ENCODE results near the gene CDK6.

The CDK6 gene

DNA sequence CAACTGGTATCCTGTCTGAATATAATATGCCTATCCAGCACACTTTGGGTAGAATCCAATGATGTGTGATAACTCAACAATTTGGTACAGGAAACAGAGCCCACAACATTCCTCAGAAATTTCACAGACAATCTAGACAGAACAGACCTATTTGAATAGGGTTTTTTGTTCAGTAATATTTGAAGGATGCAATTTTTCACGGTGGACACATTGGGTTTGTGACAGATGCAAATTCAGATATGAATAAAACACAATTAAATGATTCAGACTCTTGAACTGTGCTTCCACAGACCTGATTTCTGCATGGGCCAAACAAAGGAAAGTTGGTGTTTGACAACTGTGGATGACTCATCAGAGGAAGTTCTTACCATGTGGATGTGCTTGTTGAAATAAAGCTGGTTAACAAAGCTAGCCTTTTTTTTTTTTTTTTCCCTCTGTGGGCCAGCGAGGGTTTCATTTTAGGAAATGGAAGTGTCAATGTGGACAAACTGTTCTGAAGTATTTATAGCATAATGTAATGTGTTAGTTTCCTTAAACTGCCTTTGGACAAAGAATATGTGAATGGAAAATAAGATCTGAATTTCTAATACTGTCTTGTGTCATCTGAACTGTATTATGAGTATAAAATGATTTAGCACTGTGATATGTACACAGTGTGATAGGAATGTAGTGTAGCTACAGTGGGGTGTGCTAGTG lies 203.0 kb downstream of the CDK6 start:
- H3K9me3 ChIP-seq (ENCODE audit: control insufficient read depth, low read length): no peaks in the 10 kb centered on the region

DNA sequence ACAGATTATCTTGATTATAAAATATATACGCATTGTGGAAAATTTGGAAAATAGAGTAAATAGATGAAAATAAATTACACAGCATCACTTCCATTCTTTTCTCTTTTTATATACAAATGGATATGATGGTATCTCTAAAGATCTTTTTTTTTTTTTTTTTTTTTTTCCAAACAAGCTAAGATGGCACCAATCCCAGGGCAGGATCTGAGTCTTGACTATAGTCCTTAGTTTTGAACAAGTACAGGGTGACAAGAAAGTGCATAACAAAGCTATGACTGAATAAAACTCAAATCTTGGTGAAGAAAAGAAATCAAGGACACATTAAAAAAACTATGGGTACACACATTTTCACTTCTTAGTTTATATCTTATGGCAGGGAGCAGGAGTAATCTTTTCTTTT lies 203.6 kb downstream of the CDK6 start:
- H3K4me1 ChIP-seq (ENCODE audit: control insufficient read depth, insufficient read depth, low read length): peaks cover 13% of the 10 kb centered on the region
- no peaks in the 10 kb centered on the region for H3K36me3 ChIP-seq (ENCODE audit: control insufficient read depth, insufficient read depth, low read length)
- no peaks in the 10 kb centered on the region for H3K9me3 ChIP-seq (ENCODE audit: control insufficient read depth, low read length)
- no peak overlapping the region for H3K9ac ChIP-seq (ENCODE audit: low read length)
- H3K4me3 ChIP-seq (ENCODE audit: low read length): no peak overlapping the region
- H3K27me3 ChIP-seq (ENCODE audit: control insufficient read depth, insufficient read depth, low read length): no peaks in the 10 kb centered on the region

More for the DNA sequence above, 203.0 kb downstream of the CDK6 start:
- H3K36me3 ChIP-seq (ENCODE audit: control insufficient read depth, insufficient read depth, low read length): no peaks in the 10 kb centered on the region
- no peak overlapping the region for H3K9ac ChIP-seq (ENCODE audit: low read length)
- no peaks in the 10 kb centered on the region for H3K27me3 ChIP-seq (ENCODE audit: control insufficient read depth, insufficient read depth, low read length)
- peaks cover 13% of the 10 kb centered on the region for H3K4me1 ChIP-seq (ENCODE audit: control insufficient read depth, insufficient read depth, low read length)
- no peak overlapping the region for H3K4me3 ChIP-seq (ENCODE audit: low read length)

DNA sequence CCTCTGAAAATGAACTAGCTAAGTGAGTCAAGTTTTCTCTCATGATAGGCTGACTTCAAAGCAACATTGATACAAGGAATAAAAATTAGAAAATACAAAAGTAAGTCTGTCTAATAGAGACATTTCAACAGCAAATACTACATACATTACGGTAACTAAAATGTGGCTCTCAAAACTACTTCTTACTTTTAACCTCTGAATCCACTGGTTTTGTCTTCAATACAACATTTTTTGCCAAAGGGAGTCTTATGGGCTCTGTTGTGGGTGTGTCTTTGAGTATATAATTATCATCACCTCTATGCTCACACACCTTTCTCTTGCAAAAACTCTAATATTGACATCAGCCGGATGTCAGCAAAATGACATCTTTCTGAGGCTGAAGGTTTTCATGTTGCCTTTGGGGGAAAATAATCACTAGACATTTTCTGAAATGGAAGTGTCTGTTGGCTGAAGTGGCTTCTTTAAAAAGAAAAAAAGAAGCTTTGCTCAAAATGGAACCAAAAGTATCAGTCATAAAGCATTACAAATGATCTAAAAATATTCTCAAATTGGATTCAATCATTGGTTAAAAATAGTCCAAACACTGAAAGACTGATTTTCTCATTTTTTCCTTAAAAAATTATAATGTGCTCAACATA lies 204.4 kb downstream of the CDK6 start:
- Histone ChIP-seq H3K4me1 (ENCODE audit: control insufficient read depth, insufficient read depth, low read length) (peaks cover 13% of the 10 kb centered on the region), H3K27me3 (ENCODE audit: control insufficient read depth, insufficient read depth, low read length) (no peaks in the 10 kb centered on the region), H3K9ac (ENCODE audit: low read length) (no peak overlapping the region), H3K36me3 (ENCODE audit: control insufficient read depth, insufficient read depth, low read length) (no peaks in the 10 kb centered on the region), H3K9me3 (ENCODE audit: control insufficient read depth, low read length) (no peaks in the 10 kb centered on the region), H3K4me3 (ENCODE audit: low read length) (no peak overlapping the region)

GRCh38 chr7:92631067-92631849 lies 205.1 kb downstream of the CDK6 start:
- Histone ChIP-seq H3K27me3 (ENCODE audit: control insufficient read depth, insufficient read depth, low read length) (no peaks in the 10 kb centered on the region), H3K36me3 (ENCODE audit: control insufficient read depth, insufficient read depth, low read length) (no peaks in the 10 kb centered on the region), H3K4me1 (ENCODE audit: control insufficient read depth, insufficient read depth, low read length) (peaks cover 13% of the 10 kb centered on the region), H3K9ac (ENCODE audit: low read length) (no peak overlapping the region), H3K9me3 (ENCODE audit: control insufficient read depth, low read length) (no peaks in the 10 kb centered on the region), H3K4me3 (ENCODE audit: low read length) (no peak overlapping the region)

GRCh38 chr7:92629779-92630178 lies 206.6 kb downstream of the CDK6 start:
- Histone ChIP-seq H3K4me3 (ENCODE audit: low read length) (no peak overlapping the region), H3K9me3 (ENCODE audit: control insufficient read depth, low read length) (no peaks in the 10 kb centered on the region)

DNA sequence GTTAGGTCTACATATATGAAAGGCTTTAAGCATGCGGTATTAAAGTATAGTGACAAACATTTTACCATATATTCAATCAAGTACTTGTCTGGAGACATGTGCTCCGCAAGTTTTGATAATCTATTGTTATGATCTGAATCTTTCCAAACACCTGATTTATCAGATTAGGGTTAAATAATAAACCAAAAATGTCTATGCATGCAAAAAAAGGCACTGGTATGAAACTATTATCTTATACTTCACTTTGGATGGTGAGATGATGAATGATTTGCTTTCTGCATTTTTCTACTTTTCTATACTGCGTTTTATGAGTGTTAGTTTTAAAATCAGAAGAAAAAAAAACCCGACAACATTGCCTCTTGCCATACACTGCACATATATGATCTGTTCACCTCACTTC lies 208.4 kb downstream of the CDK6 start:
- Histone ChIP-seq H3K36me3 (ENCODE audit: control insufficient read depth, insufficient read depth, low read length) (no peaks in the 10 kb centered on the region), H3K9ac (ENCODE audit: low read length) (no peak overlapping the region)

More at GRCh38 chr7:92629779-92630178, 206.6 kb downstream of the CDK6 start:
- H3K27me3 ChIP-seq (ENCODE audit: control insufficient read depth, insufficient read depth, low read length): no peaks in the 10 kb centered on the region
- peaks cover 5% of the 10 kb centered on the region for H3K4me1 ChIP-seq (ENCODE audit: control insufficient read depth, insufficient read depth, low read length)
- H3K9ac ChIP-seq (ENCODE audit: low read length): no peak overlapping the region
- no peaks in the 10 kb centered on the region for H3K36me3 ChIP-seq (ENCODE audit: control insufficient read depth, insufficient read depth, low read length)

DNA sequence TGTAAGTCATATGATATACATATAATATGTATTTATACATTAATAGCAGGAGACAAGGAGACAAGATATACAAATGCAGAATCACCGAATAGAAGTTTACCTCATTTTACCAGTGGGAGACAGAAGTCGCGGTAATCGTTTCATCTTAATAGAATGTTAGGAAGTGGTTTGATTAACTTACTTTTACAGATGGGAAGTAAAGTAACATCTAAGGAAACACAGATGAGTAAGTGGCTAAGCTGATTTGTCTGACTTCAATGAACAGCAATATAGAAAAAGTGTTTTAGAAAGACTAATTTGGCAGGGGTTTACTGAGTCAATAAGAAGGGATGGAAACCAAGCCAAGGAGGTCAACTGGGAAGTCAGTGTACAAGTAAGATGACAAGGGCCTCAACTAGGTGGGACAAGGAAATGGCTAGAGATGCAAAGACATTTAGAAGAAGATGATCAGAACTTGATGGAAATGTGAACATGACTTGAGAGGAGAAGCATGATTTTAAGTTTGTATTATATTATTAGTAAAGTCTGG lies 210.0 kb downstream of the CDK6 start:
- Histone ChIP-seq H3K27me3 (ENCODE audit: control insufficient read depth, insufficient read depth, low read length) (no peaks in the 10 kb centered on the region), H3K4me3 (ENCODE audit: low read length) (no peak overlapping the region), H3K9me3 (ENCODE audit: control insufficient read depth, low read length) (no peaks in the 10 kb centered on the region), H3K36me3 (ENCODE audit: control insufficient read depth, insufficient read depth, low read length) (no peaks in the 10 kb centered on the region), H3K4me1 (ENCODE audit: control insufficient read depth, insufficient read depth, low read length) (no peaks in the 10 kb centered on the region), H3K9ac (ENCODE audit: low read length) (no peak overlapping the region)

More for the DNA sequence above, 208.4 kb downstream of the CDK6 start:
- Histone ChIP-seq H3K27me3 (ENCODE audit: control insufficient read depth, insufficient read depth, low read length) (no peaks in the 10 kb centered on the region), H3K4me3 (ENCODE audit: low read length) (no peak overlapping the region), H3K9me3 (ENCODE audit: control insufficient read depth, low read length) (no peaks in the 10 kb centered on the region), H3K4me1 (ENCODE audit: control insufficient read depth, insufficient read depth, low read length) (peaks cover 4% of the 10 kb centered on the region)

DNA sequence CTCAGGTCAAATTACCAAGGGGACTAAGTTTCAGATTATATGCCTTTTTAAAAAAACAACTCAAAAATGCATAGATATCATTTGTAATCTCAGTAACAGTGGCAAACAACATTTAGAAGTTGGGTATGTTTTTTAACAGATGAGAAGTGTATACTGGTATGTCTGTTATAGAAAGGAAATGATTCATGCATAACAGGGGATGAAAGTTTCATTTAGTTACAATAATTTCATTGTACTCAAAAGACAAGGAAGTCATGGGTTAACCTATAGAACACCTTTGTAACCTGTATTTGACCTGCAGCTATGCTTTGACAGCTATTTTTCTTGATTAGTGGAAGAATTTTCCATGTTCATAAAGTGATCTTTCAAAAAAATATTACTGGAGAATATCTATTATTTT lies 210.8 kb downstream of the CDK6 start:
- Histone ChIP-seq H3K9ac (ENCODE audit: low read length) (no peak overlapping the region), H3K9me3 (ENCODE audit: control insufficient read depth, low read length) (no peaks in the 10 kb centered on the region), H3K4me1 (ENCODE audit: control insufficient read depth, insufficient read depth, low read length) (no peaks in the 10 kb centered on the region), H3K36me3 (ENCODE audit: control insufficient read depth, insufficient read depth, low read length) (no peaks in the 10 kb centered on the region), H3K27me3 (ENCODE audit: control insufficient read depth, insufficient read depth, low read length) (no peaks in the 10 kb centered on the region), H3K4me3 (ENCODE audit: low read length) (no peak overlapping the region)

DNA sequence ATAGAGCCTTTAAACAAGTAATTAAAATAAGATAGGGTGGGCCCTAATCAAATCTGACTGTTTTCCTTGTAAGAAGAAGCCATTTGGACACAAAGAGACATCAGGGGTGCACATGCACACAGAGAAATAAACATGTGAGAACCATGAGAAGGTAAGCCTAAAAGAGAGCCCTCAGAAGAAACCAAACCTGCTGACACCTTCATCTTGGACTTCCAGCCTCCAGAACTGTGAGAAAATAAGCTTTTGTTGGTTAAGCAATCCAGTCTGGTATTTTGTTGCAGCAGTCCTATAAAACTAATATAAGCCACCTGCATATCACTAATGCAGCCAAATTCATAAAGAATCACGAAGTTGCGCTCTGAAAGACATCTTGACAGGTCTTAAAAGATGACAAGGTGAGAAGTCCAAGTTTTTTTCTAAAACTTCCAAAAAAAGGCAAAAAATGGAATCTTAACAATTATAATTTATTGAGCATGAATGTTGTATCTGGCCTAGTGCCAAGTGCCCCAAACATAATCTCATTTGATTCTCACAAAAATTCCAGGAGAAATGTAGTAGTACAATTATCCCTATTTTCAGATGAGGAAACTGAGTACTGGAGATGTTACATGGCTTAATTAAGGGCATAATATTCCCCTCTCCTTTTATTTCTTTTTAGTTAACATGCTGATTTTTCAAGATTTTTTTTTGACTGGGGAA lies 211.9 kb downstream of the CDK6 start:
- no peak overlapping the region for H3K9ac ChIP-seq (ENCODE audit: low read length)
- H3K4me1 ChIP-seq (ENCODE audit: control insufficient read depth, insufficient read depth, low read length): no peaks in the 10 kb centered on the region
- no peaks in the 10 kb centered on the region for H3K9me3 ChIP-seq (ENCODE audit: control insufficient read depth, low read length)
- H3K36me3 ChIP-seq (ENCODE audit: control insufficient read depth, insufficient read depth, low read length): no peaks in the 10 kb centered on the region
- no peaks in the 10 kb centered on the region for H3K27me3 ChIP-seq (ENCODE audit: control insufficient read depth, insufficient read depth, low read length)
- no peak overlapping the region for H3K4me3 ChIP-seq (ENCODE audit: low read length)

DNA sequence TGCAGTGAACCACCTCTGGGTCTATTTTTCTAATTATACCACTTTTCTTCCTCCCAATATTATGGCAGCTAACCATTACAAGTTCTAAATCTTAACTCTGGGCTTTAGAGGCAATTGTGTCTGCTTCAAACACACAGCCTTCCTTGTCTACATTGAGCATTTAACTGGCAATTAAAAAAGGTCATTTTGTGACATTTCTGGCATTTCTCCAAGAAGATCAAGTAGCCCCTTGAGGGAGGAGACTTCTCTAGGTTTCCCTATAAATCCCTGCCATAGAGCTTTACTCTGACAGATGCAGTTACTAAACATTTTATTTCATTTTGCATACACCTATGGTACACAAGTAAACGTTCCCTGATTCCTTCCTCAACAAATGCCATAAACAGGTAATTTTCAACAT lies 212.8 kb downstream of the CDK6 start:
- Histone ChIP-seq H3K9me3 (ENCODE audit: control insufficient read depth, low read length) (no peaks in the 10 kb centered on the region), H3K27me3 (ENCODE audit: control insufficient read depth, insufficient read depth, low read length) (no peaks in the 10 kb centered on the region), H3K4me3 (ENCODE audit: low read length) (no peak overlapping the region), H3K4me1 (ENCODE audit: control insufficient read depth, insufficient read depth, low read length) (no peaks in the 10 kb centered on the region), H3K36me3 (ENCODE audit: control insufficient read depth, insufficient read depth, low read length) (no peaks in the 10 kb centered on the region), H3K9ac (ENCODE audit: low read length) (no peak overlapping the region)

DNA sequence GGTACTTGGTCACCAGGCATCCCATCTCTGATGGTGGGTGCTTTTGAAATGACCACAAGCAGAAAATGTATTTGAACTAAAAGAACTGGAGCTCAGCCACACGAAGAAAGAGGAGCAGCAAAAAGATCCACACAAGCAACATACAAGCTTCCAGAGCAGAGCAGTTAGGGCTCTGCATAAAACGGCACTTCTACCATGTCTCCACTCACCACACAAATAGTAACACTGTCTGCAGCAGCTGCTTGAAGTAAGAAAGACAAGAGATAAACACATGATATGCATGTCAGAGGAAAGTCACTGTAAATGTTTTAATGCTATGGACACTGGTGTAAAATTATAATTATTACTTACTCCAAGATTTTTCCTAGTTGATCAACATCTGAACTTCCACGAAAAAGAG lies 213.7 kb downstream of the CDK6 start:
- Histone ChIP-seq H3K27me3 (ENCODE audit: control insufficient read depth, insufficient read depth, low read length) (no peaks in the 10 kb centered on the region), H3K4me3 (ENCODE audit: low read length) (no peak overlapping the region), H3K9ac (ENCODE audit: low read length) (no peak overlapping the region)

More for the DNA sequence above, 213.7 kb downstream of the CDK6 start:
- Histone ChIP-seq H3K4me1 (ENCODE audit: control insufficient read depth, insufficient read depth, low read length) (no peaks in the 10 kb centered on the region), H3K9me3 (ENCODE audit: control insufficient read depth, low read length) (no peaks in the 10 kb centered on the region), H3K36me3 (ENCODE audit: control insufficient read depth, insufficient read depth, low read length) (no peaks in the 10 kb centered on the region)
